ENCODE data around the gene ANKRD44. TPM values are rescaled to one million over a fixed set of nuclear protein-coding genes. Genes with fewer than 3 reads are reported as not detected.

ANKRD44 gene
- polyA plus RNA-seq, 1 experiment: 14.7 TPM

DNA sequence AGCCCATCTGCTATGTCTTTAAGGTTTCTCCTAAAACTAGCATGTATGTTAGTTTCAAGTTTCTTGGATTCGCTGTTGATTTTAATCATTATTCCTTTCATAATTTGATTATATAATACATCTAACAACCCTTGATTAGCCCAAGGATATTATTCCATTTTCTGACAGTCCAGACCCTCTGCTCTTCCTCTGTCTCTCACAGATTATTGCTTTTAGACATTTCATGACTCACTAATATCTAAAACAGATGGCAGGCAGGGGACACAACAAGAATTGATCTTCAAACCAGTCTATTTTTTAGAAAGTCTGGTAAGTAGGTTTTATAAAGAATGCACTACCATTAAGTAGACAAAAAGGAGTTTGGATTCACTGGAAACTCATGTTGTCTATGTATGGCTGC is 162.2 kb downstream of the ANKRD44 start:
- H3K27ac ChIP-seq (ENCODE audit: low read depth, low read length): no peak overlapping the region
- no peak for TF ChIP-seq CTCF (IDR thresholded peaks at IDR 0.05; ENCODE audit: low read depth, low read length)
- ChIA-PET POLR2A (no interaction called here), CTCF (interaction anchor here (1.3 kb wide), 1 partner anchor 20 kb away, joined by 4 read pairs; no protein-coding TSS in a partner anchor)
- DNase-seq (ENCODE audit: low read depth, low spot score): no peak
- H3K27me3 ChIP-seq (ENCODE audit: control insufficient read depth, insufficient read depth, low read length): no peaks in the 10 kb centered on the region
- no peak overlapping the region for H3K4me3 ChIP-seq (ENCODE audit: low read depth, low read length)
- H3K9me3 ChIP-seq (ENCODE audit: control insufficient read depth, insufficient read depth, low read length): no peaks in the 10 kb centered on the region

DNA sequence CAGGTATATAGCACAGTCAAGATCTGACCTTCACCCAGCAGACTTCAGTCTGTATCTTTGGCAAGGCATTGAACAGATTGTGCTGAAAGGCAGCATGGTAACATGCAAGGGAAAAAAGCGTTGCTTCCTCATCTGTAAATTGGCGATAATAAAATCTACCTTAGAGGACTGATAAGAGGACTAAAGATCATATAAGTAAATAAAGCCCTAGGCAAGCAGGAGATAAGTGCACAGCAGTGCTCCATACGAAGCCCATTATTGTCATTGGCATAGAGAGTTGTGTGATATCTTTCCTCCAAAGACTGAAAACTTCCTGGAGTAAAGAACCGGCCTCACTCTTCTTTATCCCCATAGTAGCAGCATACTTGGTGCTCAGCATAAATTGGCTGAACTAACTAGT is 162.6 kb downstream of the ANKRD44 start:
- Histone ChIP-seq H3K4me3 (ENCODE audit: low read depth, low read length) (no peak overlapping the region), H3K27ac (ENCODE audit: low read depth, low read length) (no peak overlapping the region), H3K9me3 (ENCODE audit: control insufficient read depth, insufficient read depth, low read length) (no peaks in the 10 kb centered on the region), H3K27me3 (ENCODE audit: control insufficient read depth, insufficient read depth, low read length) (no peaks in the 10 kb centered on the region)
- DNase-seq (ENCODE audit: low read depth, low spot score): no peak
- no peak for TF ChIP-seq CTCF (IDR thresholded peaks at IDR 0.05; ENCODE audit: low read depth, low read length)
- POLR2A ChIA-PET: interaction anchor here (0.6 kb wide), 1 partner anchor 600 kb away, joined by 4 read pairs; no protein-coding TSS in a partner anchor
- CTCF ChIA-PET: interaction anchor here (0.5 to 0.7 kb wide), 2 partner anchors 163 to 1985 kb away, joined by 3 read pairs; partner anchors contain the start of gene ANKRD44

GRCh38 chr2:197146995-197147394 is 163.6 kb downstream of the ANKRD44 start:
- H3K4me3 ChIP-seq (ENCODE audit: low read depth, low read length): no peak overlapping the region
- ChIA-PET POLR2A (no interaction called here), CTCF (interaction anchor here (0.7 kb wide), 1 partner anchor 164 kb away, joined by 3 read pairs; the partner anchor contains the start of gene ANKRD44)
- no peak for DNase-seq (ENCODE audit: low read depth, low spot score)
- no peak overlapping the region for H3K27ac ChIP-seq (ENCODE audit: low read depth, low read length)
- no peaks in the 10 kb centered on the region for H3K9me3 ChIP-seq (ENCODE audit: control insufficient read depth, insufficient read depth, low read length)
- no peak for TF ChIP-seq CTCF (IDR thresholded peaks at IDR 0.05; ENCODE audit: low read depth, low read length)
- H3K27me3 ChIP-seq (ENCODE audit: control insufficient read depth, insufficient read depth, low read length): no peaks in the 10 kb centered on the region

GRCh38 chr2:197145471-197146056 is 165.0 kb downstream of the ANKRD44 start:
- Histone ChIP-seq H3K27ac (ENCODE audit: low read depth, low read length) (no peak overlapping the region), H3K27me3 (ENCODE audit: control insufficient read depth, insufficient read depth, low read length) (no peaks in the 10 kb centered on the region), H3K4me3 (ENCODE audit: low read depth, low read length) (no peak overlapping the region), H3K9me3 (ENCODE audit: control insufficient read depth, insufficient read depth, low read length) (no peaks in the 10 kb centered on the region)
- DNase-seq (ENCODE audit: low read depth, low spot score): no peak
- POLR2A ChIA-PET: interaction anchor here (0.6 kb wide), 1 partner anchor 101 kb away, joined by 3 read pairs; no protein-coding TSS in a partner anchor
- no peak for TF ChIP-seq CTCF (IDR thresholded peaks at IDR 0.05; ENCODE audit: low read depth, low read length)
- CTCF ChIA-PET: no interaction called here

DNA sequence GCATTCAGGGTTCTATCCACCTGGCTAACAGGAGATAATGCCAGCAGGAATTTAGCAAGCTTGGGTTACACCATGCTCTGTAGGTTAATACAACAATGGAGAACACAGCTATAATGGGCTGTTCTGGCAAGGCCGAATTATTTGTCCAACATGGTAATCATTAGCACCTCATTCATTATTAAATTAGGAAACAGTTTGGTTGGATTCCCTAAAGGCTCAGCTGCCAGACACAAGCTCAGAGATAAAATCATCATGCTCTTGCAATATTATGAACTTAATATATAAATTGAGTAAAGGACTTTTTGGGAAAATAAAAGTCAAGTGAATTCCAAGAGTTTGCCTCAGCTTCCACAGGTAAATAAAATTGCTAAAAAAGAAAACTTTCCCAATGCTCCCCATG is 166.4 kb downstream of the ANKRD44 start:
- no peaks in the 10 kb centered on the region for H3K9me3 ChIP-seq (ENCODE audit: control insufficient read depth, insufficient read depth, low read length)
- H3K27me3 ChIP-seq (ENCODE audit: control insufficient read depth, insufficient read depth, low read length): no peaks in the 10 kb centered on the region
- DNase-seq (ENCODE audit: low read depth, low spot score): no peak
- no peak overlapping the region for H3K27ac ChIP-seq (ENCODE audit: low read depth, low read length)
- no peak overlapping the region for H3K4me3 ChIP-seq (ENCODE audit: low read depth, low read length)
- ChIA-PET CTCF (interaction anchor here (0.8 to 1.3 kb wide), 3 partner anchors 8 to 31 kb away, joined by 3 to 4 read pairs (median 4); no protein-coding TSS in a partner anchor), POLR2A (no interaction called here)
- TF ChIP-seq CTCF (IDR thresholded peaks at IDR 0.05; ENCODE audit: low read depth, low read length): no peak

All from AG04450 (cell line).